SK-N-MC (cell line): Measurements from ENCODE around the gene TMEM117.

ENCODE experiments used
- EZH2 ChIP-seq: fragments of 200-600 bp; sonication (generic); IDR thresholded peaks from one replicate; pipeline ENCODE4 v1.6.1; 2017; ENCODE audit warnings: antibody characterized with exemption
- POLR2AphosphoS5 ChIP-seq: IDR thresholded peaks from 2 replicates; pipeline ENCODE4 v1.6.1; 2012; ENCODE audit warnings: mild to moderate bottlenecking, low read depth, low read length, borderline replicate concordance

DNA sequence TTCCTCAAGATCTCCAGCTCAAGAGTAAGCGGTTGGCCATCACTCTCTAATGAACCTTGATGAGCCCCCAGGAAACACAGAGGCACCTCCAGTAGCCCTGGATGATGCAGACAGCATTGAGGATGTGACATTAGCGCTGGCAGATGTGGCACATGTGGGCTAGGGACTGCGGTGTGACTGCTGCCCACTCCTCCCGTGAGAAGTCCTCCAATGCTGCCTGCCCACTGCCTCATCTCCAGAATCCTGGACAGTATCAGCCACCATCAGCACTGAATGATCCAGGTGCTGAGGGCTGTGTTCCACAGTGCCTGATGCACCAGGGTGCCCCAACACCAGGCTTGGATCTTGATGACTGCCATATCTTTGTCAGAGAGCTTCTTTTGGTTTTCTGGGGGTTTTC lies 412.6 kb downstream of the TMEM117 start:
- no peak for TF ChIP-seq EZH2
- TF ChIP-seq POLR2AphosphoS5, result no peak
